Pancreas (tissue), 10 donors: ENCODE results near the gene FEZF2. TPM values are rescaled to one million over a fixed set of nuclear protein-coding genes. Genes with fewer than 3 reads are reported as not detected.

Source experiments
- ATAC-seq, 4 donors: fragments of 200-7000 bp; cut with Tn5 transposase; one replicate each; pipeline versions ENCODE4 v1.8.0 to v1.9.1; 2020; ENCODE audit warnings: mild to moderate bottlenecking in 4 of 4, moderate library complexity in 4 of 4
- DNase-seq, 6 donors: peaks; one replicate each; pipeline ENCODE4 v3.0.0-alpha.2; 2020
- FAIRE-seq: peaks from 2 replicates; lab custom pipeline; 2012; peaks lifted over from hg19 to GRCh38; lab: Jason Lieb, UNC
- H3K27ac ChIP-seq, 4 donors: fragments of 200-600 bp; sonication (generic); 1 replicate in 3 of 4; 2 replicates in 1 of 4; pipeline versions ENCODE4 v1.5.0 to v1.8.0; 2020
- H3K27me3 ChIP-seq, 4 donors: fragments of 200-600 bp; one replicate each; pipeline ENCODE4 v1.8.0; 2021
- H3K36me3 ChIP-seq, 3 donors: fragments of 200-600 bp; sonication (generic) in 1 of 3; one replicate each; pipeline versions ENCODE4 v1.5.0 to v1.8.0; 2020 to 2021
- H3K4me1 ChIP-seq, 3 donors: fragments of 200-600 bp; one replicate each; pipeline ENCODE4 v1.8.0; 2021
- H3K4me3 ChIP-seq, 4 donors: fragments of 200-600 bp; sonication (generic) in 2 of 4; one replicate each; pipeline versions ENCODE4 v1.5.0 to v1.8.0; 2020 to 2021
- H3K9me3 ChIP-seq, 4 donors: fragments of 200-600 bp; one replicate each; pipeline ENCODE4 v1.8.0; 2021
- CTCF ChIP-seq, 4 donors: fragments of 200-600 bp; sonication (generic) in 3 of 4; IDR thresholded peaks; one replicate each; pipeline versions ENCODE4 v1.5.0 to v1.8.0; 2021; ENCODE audit warnings: antibody characterized with exemption in 4 of 4
- WGBS, 2 donors: extraction: QIAGEN DNeasy Blood & Tissue Kit; methylation state at CpG; one replicate each; pipeline ENCODE4 v1.1.7; 2013; 5-methylcytosine and 5-hydroxymethylcytosine counted together
- intact Hi-C, 3 donors: fragments of 100-400 bp; cut with DNase I; formaldehyde crosslinking; loops; one replicate each; pipeline versions ENCODE4 v1.11.1 to v1.14.2; 2022
- polyA plus RNA-seq, 2 donors: library from polyadenylated mRNA; stranded (reverse); fragments of 200-250 nt; gene quantifications; one replicate each; pipeline ENCODE4 v1.2.3, GENCODE V29; 2013
- total RNA-seq, 6 donors: library from RNA; stranded (reverse); fragmentation: NEBNext Ultra II Directional in 4 of 6; extraction: Animal tissue kit (Norgen Biotek cat#: 25700) in 4 of 6; gene quantifications; one replicate each; pipeline versions ENCODE4 v1.2.1 to v1.2.4, GENCODE V29; 2021 to 2023
- donor health status: healthy with polysubstance abuse.
- donor health status: DM: no; HTN: no; CAD: no; lungs with moderate emphysema.
- donor health status: DM: no; HTN: no; CAD: no.
- donor health status: control.
- donor health status: control.
- donor health status: Bipolar disorder and iron deficiency.
- donor health status: DM: yes; HTN: yes; CAD: no.
- donor health status: DM: no; HTN: no; CAD: no.
- donor health status: DM: no; HTN: no; CAD: no.
- donor health status: DM: yes; HTN: yes; CAD: no.

FEZF2 gene
- total and polyA plus RNA-seq, 8 donors = 0.12 TPM; not detected in 7

DNA sequence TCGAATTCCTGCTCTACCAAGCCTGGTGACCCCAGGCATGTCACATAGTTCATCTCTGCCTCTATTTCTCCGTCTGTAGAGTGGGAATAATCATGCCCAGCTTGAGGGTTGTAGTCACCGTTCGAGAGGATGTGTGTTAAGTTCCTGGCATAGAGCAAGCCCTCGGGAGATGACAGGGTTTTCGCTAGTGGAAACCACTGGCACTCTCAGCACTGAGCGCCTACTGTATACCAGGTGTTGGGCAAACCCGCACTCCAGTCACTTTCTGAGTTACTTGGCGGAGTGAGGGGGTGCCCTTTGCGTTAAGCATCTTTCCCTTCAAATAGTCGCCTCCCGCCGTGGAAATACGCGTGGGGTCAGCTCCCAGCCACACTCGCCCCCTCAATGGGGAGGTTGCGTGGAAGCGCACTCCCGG is 5.1 kb downstream of the FEZF2 start:
- Histone ChIP-seq H3K36me3 (no peaks in the 10 kb centered on the region), H3K9me3 (no peaks in the 10 kb centered on the region), H3K27ac (no peak overlapping the region), H3K4me3 (no peak overlapping the region), H3K4me1 (peaks cover 0 to 5% (median 0%) of the 10 kb centered on the region in 3 donors), H3K27me3 (peaks cover 0 to 48% (median 13%) of the 10 kb centered on the region in 4 donors)
- no peak for TF ChIP-seq CTCF (IDR thresholded peaks at IDR 0.05)
- 10 to 12% methylated on average over 19 of the region's 19 CpGs for WGBS, 2 donors
- no peak for FAIRE-seq
- DNase-seq = no peak
- no peak for ATAC-seq
- intact Hi-C loops = no loop called here

- 5 to 6% methylated on average over 24 to 25 of the region's 25 CpGs for WGBS, 2 donors
- intact Hi-C loops = no loop called here
- no peak for FAIRE-seq
- no peaks in the 10 kb centered on the region for H3K36me3 ChIP-seq
- TF ChIP-seq CTCF (IDR thresholded peaks at IDR 0.05) = no peak
- H3K27ac ChIP-seq = no peak overlapping the region
- peaks cover 0 to 5% (median 0%) of the 10 kb centered on the region in 3 donors for H3K4me1 ChIP-seq
- peaks cover 0 to 44% (median 13%) of the 10 kb centered on the region in 4 donors for H3K27me3 ChIP-seq
- no peak overlapping the region for H3K4me3 ChIP-seq
- ATAC-seq = no peak
- no peak for DNase-seq
- no peaks in the 10 kb centered on the region for H3K9me3 ChIP-seq
These were observed 5.6 kb downstream of the FEZF2 start for GRCh38 chr3:62367763-62368195.

GRCh38 chr3:62366126-62366484 is 7.2 kb downstream of the FEZF2 start:
- ATAC-seq (no peak), FAIRE-seq (no peak), DNase-seq (no peak)
- H3K4me1 ChIP-seq = peaks cover 0 to 5% (median 0%) of the 10 kb centered on the region in 3 donors
- no peak for TF ChIP-seq CTCF (IDR thresholded peaks at IDR 0.05)
- no peaks in the 10 kb centered on the region for H3K9me3 ChIP-seq
- no peak overlapping the region for H3K4me3 ChIP-seq
- H3K36me3 ChIP-seq = no peaks in the 10 kb centered on the region
- H3K27ac ChIP-seq = no peak overlapping the region
- intact Hi-C loops = no loop called here
- 34 to 46% methylated on average over 4 of the region's 4 CpGs for WGBS, 2 donors
- peaks cover 0 to 32% (median 11%) of the 10 kb centered on the region in 4 donors for H3K27me3 ChIP-seq

DNA sequence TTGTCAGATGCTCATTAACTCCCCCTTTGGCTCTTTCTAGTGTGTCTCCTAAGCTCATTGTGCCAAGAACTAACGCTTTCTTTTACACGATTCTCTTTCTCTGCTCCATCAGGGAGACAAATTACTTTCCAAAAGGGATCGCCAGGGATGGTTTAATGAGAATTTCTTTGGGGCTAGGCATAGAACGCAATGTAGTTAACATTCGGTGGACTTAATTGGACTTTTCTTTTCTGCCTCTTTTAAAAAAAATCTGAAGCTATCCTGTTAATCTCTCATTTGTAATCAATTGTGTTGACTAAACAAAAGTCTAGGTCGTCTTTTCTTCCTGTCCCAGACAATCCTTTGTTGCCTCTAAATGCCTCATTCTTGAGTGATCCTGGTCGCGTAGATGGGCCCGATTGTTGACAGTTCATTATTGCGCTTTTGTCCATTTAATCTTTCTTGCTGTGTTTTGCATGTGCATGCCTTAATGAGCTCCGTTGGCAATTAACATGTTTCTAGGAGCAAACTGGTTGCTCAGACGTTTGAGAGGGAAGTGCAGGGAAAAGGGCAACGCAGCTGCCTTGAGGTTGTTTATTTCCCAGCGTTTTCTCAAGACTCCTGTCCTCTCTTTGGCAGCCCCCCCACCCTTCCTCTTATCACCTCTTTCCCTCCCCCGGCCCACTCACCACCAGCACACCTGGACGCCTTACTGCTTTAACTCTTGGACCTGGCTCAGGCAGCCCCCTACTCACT is 7.8 kb downstream of the FEZF2 start:
- FAIRE-seq (no peak), ATAC-seq (no peak), DNase-seq (no peak)
- Histone ChIP-seq H3K27ac (no peak overlapping the region), H3K4me1 (peaks cover 0 to 5% (median 0%) of the 10 kb centered on the region in 3 donors), H3K4me3 (no peak overlapping the region), H3K9me3 (no peaks in the 10 kb centered on the region), H3K27me3 (peaks cover 0 to 32% (median 11%) of the 10 kb centered on the region in 4 donors), H3K36me3 (no peaks in the 10 kb centered on the region)
- TF ChIP-seq CTCF (IDR thresholded peaks at IDR 0.05) = no peak
- intact Hi-C loops = no loop called here
- 36 to 46% methylated on average over 16 of the region's 16 CpGs for WGBS, 2 donors

DNA sequence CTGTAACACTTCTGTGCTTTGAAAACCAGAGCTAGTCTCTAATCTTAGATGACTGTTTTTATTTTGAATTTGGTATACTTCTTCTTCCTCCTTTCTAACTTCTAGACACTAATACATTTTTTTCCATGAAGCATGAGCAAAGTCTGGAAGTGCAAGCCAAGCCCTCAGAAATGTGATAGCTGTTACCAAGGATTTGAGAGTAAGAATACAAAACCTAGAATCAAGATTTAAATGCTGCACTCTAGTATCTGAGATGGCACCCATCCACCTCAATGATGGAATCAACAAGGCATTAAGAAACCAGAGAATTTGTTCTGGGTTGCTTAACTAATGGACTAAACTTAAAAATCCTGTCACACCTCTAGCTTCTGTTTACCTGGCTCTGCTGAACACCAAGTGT is 9.2 kb downstream of the FEZF2 start:
- DNase-seq = no peak
- no peak for TF ChIP-seq CTCF (IDR thresholded peaks at IDR 0.05)
- Histone ChIP-seq H3K9me3 (no peaks in the 10 kb centered on the region), H3K36me3 (no peaks in the 10 kb centered on the region), H3K4me3 (no peak overlapping the region), H3K4me1 (peaks cover 0 to under 1% (median 0%) of the 10 kb centered on the region in 3 donors), H3K27me3 (peaks cover 0 to 21% (median 5%) of the 10 kb centered on the region in 4 donors), H3K27ac (no peak overlapping the region)
- ATAC-seq = no peak
- FAIRE-seq = no peak
- intact Hi-C loops = no loop called here
